Caco-2 (cell line): Measurements from ENCODE around the gene TMEM143. TPM values are rescaled to one million over a fixed set of nuclear protein-coding genes. Genes with fewer than 3 reads are reported as not detected.

Source experiments
- BruUV-seq: library from RNA; stranded (reverse); fragments of 400-500 nt; replicated peaks from 2 replicates; lab custom pipeline; 2021; lab: Mats Ljungman, UMichigan
- CTCF ChIA-PET: fragments of 300-600 bp; sonication (Branson Sonifier 250); formaldehyde crosslinking; loops from one replicate; lab custom pipeline; 2022; ENCODE audit warnings: antibody characterized with exemption; lab: Charles Lee
- POLR2A ChIA-PET: fragments of 300-600 bp; sonication (Branson Sonifier 250); formaldehyde crosslinking; loops from one replicate; lab custom pipeline; 2022; ENCODE audit warnings: antibody characterized with exemption; lab: Charles Lee
- DNase-seq, 2 experiments: peaks; one replicate each; pipeline versions ENCODE4 v3.0.0 to v3.0.0-alpha.2; 2020 to 2022
- H3K27me3 ChIP-seq: replicated peaks from 2 replicates; pipeline ENCODE4 v1.6.0; 2011; ENCODE audit warnings: low read length; ENCODE audit not compliant: control insufficient read depth, insufficient read depth
- H3K36me3 ChIP-seq: 2 replicates; pipeline ENCODE4 v1.5.1; 2011; ENCODE audit warnings: low read length; ENCODE audit not compliant: control insufficient read depth, insufficient read depth
- H3K4me1 ChIP-seq: fragments of 250-450 bp; sonication (Bioruptor Pico); 2 replicates; pipeline ENCODE4 v1.5.1; 2020; ENCODE audit warnings: mild to moderate bottlenecking
- H3K4me3 ChIP-seq: 2 replicates; pipeline ENCODE4 v1.5.1; 2011; ENCODE audit warnings: low read depth, mild to moderate bottlenecking, control low read depth, low read length
- H3K9me3 ChIP-seq: fragments of 250-450 bp; sonication (Bioruptor Pico); 2 replicates; pipeline ENCODE4 v1.5.1; 2020; ENCODE audit warnings: mild to moderate bottlenecking, moderate library complexity
- H3K27ac Mint-ChIP-seq: one replicate; pipeline ENCODE4 v1.8.0; 2022; ENCODE audit warnings: mixed read lengths; ENCODE audit not compliant: unreplicated experiment
- H3K27me3 Mint-ChIP-seq: one replicate; pipeline ENCODE4 v1.8.0; 2022; ENCODE audit warnings: mixed read lengths; ENCODE audit not compliant: insufficient read depth, unreplicated experiment
- H3K36me3 Mint-ChIP-seq: one replicate; pipeline ENCODE4 v1.8.0; 2022; ENCODE audit warnings: mild to moderate bottlenecking, mixed read lengths; ENCODE audit not compliant: insufficient read depth, unreplicated experiment
- H3K4me1 Mint-ChIP-seq: one replicate; pipeline ENCODE4 v1.8.0; 2022; ENCODE audit warnings: low read depth, mixed read lengths; ENCODE audit not compliant: unreplicated experiment
- H3K4me3 Mint-ChIP-seq: one replicate; pipeline ENCODE4 v1.8.0; 2022; ENCODE audit warnings: mild to moderate bottlenecking, moderate library complexity, mixed read lengths; ENCODE audit not compliant: unreplicated experiment
- H3K9me3 Mint-ChIP-seq: one replicate; pipeline ENCODE4 v1.8.0; 2022; ENCODE audit warnings: mixed read lengths; ENCODE audit not compliant: unreplicated experiment
- CTCF ChIP-seq, 2 experiments: fragments of 200-600 bp in 1 of 2; IDR thresholded peaks; 1 replicate in 1 of 2; 2 replicates in 1 of 2; pipeline versions ENCODE4 v1.5.1 to v1.8.0; 2011 to 2022; ENCODE audit warnings: antibody characterized with exemption in 1 of 2, control low read depth in 1 of 2, inconsistent platforms in 1 of 2, low read depth in 1 of 2, low read length in 1 of 2, mild to moderate bottlenecking in 1 of 2, moderate library complexity in 1 of 2; ENCODE audit not compliant: insufficient read depth in 1 of 2, severe bottlenecking in 1 of 2, unreplicated experiment in 1 of 2
- intact Hi-C: fragments of 100-400 bp; cut with micrococcal nuclease; formaldehyde crosslinking; loops from one replicate; pipeline ENCODE4 v1.10.0; 2022; ENCODE audit not compliant: unreplicated experiment
- total RNA-seq: library from RNA; stranded (reverse); gene quantifications from 2 replicates; pipeline ENCODE4 v1.2.3, GENCODE V29; 2022

Gene TMEM143
- total RNA-seq, 1 experiment from 2014 or later = 24.4 TPM

GRCh38 chr19:48308631-48309586 lies 54.8 kb downstream of the TMEM143 start:
- CTCF ChIA-PET = interaction anchor here (0.5 to 1.1 kb wide), 10 partner anchors 10 to 684 kb away, joined by 3 to 6 read pairs (median 4); partner anchors contain the start of gene GYS1
- peak in 1 of 2 experiments; percentile 46 for DNase-seq

GRCh38 chr19:48303866-48304265 lies 59.9 kb downstream of the TMEM143 start:
- no peak for DNase-seq
- Histone ChIP-seq H3K27me3 (no peaks in the 10 kb centered on the region), H3K4me3 (no peak overlapping the region), H3K9me3 (no peaks in the 10 kb centered on the region), H3K4me1 (no peaks in the 10 kb centered on the region), H3K36me3 (no peaks in the 10 kb centered on the region)
- no TSS peak for BruUV-seq
- ChIA-PET CTCF (interaction anchor here (0.6 to 1.0 kb wide), 3 partner anchors 34 to 178 kb away, joined by 3 read pairs; partner anchors contain the start of genes SYNGR4, TMEM143 and ZNF114), POLR2A (no interaction called here)
- no peaks in the 10 kb centered on the region for H3K9me3 Mint-ChIP-seq
- no peak for TF ChIP-seq CTCF (IDR thresholded peaks at IDR 0.05; ENCODE audit: insufficient read depth in 1 of 2, low read depth in 1 of 2, low read length in 1 of 2, severe bottlenecking in 1 of 2, unreplicated experiment in 1 of 2)
- H3K36me3 Mint-ChIP-seq = no peaks in the 10 kb centered on the region
- H3K27me3 Mint-ChIP-seq = no peaks in the 10 kb centered on the region
- H3K27ac Mint-ChIP-seq = no peak overlapping the region
- H3K4me3 Mint-ChIP-seq = no peak overlapping the region
- intact Hi-C loops = no loop called here
- H3K4me1 Mint-ChIP-seq = peaks cover 6% of the 10 kb centered on the region

More at GRCh38 chr19:48308631-48309586, 54.8 kb downstream of the TMEM143 start:
- Histone ChIP-seq H3K9me3 (no peaks in the 10 kb centered on the region), H3K4me3 (no peak overlapping the region), H3K4me1 (peaks cover 8% of the 10 kb centered on the region; the same call in 1 of the 2 replicates), H3K36me3 (no peaks in the 10 kb centered on the region), H3K27me3 (no peaks in the 10 kb centered on the region)
- TF ChIP-seq CTCF (IDR thresholded peaks at IDR 0.05; ENCODE audit: insufficient read depth in 1 of 2, low read depth in 1 of 2, low read length in 1 of 2, severe bottlenecking in 1 of 2, unreplicated experiment in 1 of 2) = peak; percentile 11 to 39
- H3K9me3 Mint-ChIP-seq = no peaks in the 10 kb centered on the region
- no peak overlapping the region for H3K27ac Mint-ChIP-seq
- POLR2A ChIA-PET = no interaction called here
- H3K36me3 Mint-ChIP-seq = no peaks in the 10 kb centered on the region
- H3K4me3 Mint-ChIP-seq = no peak overlapping the region
- H3K4me1 Mint-ChIP-seq = peaks cover 11% of the 10 kb centered on the region
- intact Hi-C loops = no loop called here
- H3K27me3 Mint-ChIP-seq = no peaks in the 10 kb centered on the region
- no TSS peak for BruUV-seq

GRCh38 chr19:48303367-48303766 lies 60.4 kb downstream of the TMEM143 start:
- no peak for DNase-seq
- Mint-ChIP-seq H3K27ac (no peak overlapping the region), H3K9me3 (no peaks in the 10 kb centered on the region), H3K27me3 (no peaks in the 10 kb centered on the region), H3K4me3 (no peak overlapping the region), H3K4me1 (peaks cover 6% of the 10 kb centered on the region), H3K36me3 (no peaks in the 10 kb centered on the region)
- no TSS peak for BruUV-seq
- H3K4me3 ChIP-seq = no peak overlapping the region
- no peak for TF ChIP-seq CTCF (IDR thresholded peaks at IDR 0.05; ENCODE audit: insufficient read depth in 1 of 2, low read depth in 1 of 2, low read length in 1 of 2, severe bottlenecking in 1 of 2, unreplicated experiment in 1 of 2)
- CTCF ChIA-PET = interaction anchor here (1.0 kb wide), 1 partner anchor 34 kb away, joined by 3 read pairs; the partner anchor contains the start of gene ZNF114
- POLR2A ChIA-PET = no interaction called here
- intact Hi-C loops = no loop called here
- H3K4me1 ChIP-seq = no peaks in the 10 kb centered on the region
- no peaks in the 10 kb centered on the region for H3K9me3 ChIP-seq
- H3K27me3 ChIP-seq = no peaks in the 10 kb centered on the region
- H3K36me3 ChIP-seq = no peaks in the 10 kb centered on the region
